ENCODE data around the gene GALNT17.

DNA sequence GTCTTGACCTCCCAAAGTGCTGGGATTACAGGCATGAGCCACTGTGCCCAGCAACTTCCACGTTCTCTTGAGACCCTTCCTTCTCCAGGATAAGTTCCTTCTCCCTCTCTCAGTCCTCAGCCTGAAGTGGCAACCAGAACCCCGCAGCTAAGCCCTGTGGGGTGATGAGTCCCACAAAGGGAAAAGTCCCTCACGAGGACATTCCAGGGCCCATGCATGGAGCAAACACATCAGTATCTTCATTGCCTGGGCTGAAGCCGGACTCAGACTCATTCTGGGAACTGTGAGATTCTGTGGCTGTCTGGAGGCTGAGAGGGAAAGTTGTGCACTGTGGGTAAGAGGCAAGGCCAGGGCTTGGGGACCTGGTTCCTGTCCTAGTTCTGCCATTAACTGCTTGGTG is 622.9 kb downstream of the GALNT17 start:
- TF ChIP-seq, protein P1, sequence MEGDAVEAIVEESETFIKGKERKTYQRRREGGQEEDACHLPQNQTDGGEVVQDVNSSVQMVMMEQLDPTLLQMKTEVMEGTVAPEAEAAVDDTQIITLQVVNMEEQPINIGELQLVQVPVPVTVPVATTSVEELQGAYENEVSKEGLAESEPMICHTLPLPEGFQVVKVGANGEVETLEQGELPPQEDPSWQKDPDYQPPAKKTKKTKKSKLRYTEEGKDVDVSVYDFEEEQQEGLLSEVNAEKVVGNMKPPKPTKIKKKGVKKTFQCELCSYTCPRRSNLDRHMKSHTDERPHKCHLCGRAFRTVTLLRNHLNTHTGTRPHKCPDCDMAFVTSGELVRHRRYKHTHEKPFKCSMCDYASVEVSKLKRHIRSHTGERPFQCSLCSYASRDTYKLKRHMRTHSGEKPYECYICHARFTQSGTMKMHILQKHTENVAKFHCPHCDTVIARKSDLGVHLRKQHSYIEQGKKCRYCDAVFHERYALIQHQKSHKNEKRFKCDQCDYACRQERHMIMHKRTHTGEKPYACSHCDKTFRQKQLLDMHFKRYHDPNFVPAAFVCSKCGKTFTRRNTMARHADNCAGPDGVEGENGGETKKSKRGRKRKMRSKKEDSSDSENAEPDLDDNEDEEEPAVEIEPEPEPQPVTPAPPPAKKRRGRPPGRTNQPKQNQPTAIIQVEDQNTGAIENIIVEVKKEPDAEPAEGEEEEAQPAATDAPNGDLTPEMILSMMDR (IDR thresholded peaks at IDR 0.05), result no peak
- no peak for TF ChIP-seq POLR2A (IDR thresholded peaks at IDR 0.05)
